Prostate gland (tissue), 2 donors: ENCODE measurements around the gene DNLZ. TPM values are rescaled to one million over a fixed set of nuclear protein-coding genes. Genes with fewer than 3 reads are reported as not detected.
A peak's percentile ranks its signal among the peaks of the same experiment; 100 is the strongest.

Source experiments
- DNase-seq: peaks from one replicate; pipeline ENCODE4 v3.0.0-alpha.2; 2019; ENCODE audit warnings: low spot score
- H3K27ac ChIP-seq, 2 donors: fragments of 200-600 bp; sonication (generic); 2 replicates each; pipeline ENCODE4 v1.5.1; 2017 to 2019
- H3K27me3 ChIP-seq: fragments of 200-600 bp; sonication (generic); replicated peaks from 2 replicates; pipeline ENCODE4 v1.5.1; 2019; ENCODE audit not compliant: insufficient read depth
- H3K36me3 ChIP-seq, 2 donors: fragments of 200-600 bp; sonication (generic); 1 replicate in 1 of 2; 2 replicates in 1 of 2; pipeline versions ENCODE4 v1.5.1 to v1.8.1; 2017 to 2019
- H3K4me1 ChIP-seq: fragments of 200-600 bp; sonication (generic); replicated peaks from 2 replicates; pipeline ENCODE4 v1.5.1; 2019
- H3K4me3 ChIP-seq, 2 donors: fragments of 200-600 bp; sonication (generic); 2 replicates each; pipeline ENCODE4 v1.5.1; 2017 to 2019
- H3K9me3 ChIP-seq: fragments of 200-600 bp; sonication (generic); 2 replicates; pipeline ENCODE4 v1.5.1; 2017
- CTCF ChIP-seq, 4 experiments: fragments of 200-600 bp in 2 of 4; fragments of 450-650 bp in 2 of 4; sonication (generic) in 2 of 4; IDR thresholded peaks; 1 replicate in 3 of 4; 2 replicates in 1 of 4; pipeline ENCODE4 v1.5.1; 2016 to 2019; ENCODE audit warnings: antibody characterized with exemption in 4 of 4, mild to moderate bottlenecking in 2 of 4, moderate library complexity in 2 of 4
- POLR2A ChIP-seq: fragments of 450-650 bp; IDR thresholded peaks from one replicate; pipeline ENCODE4 v1.6.1; 2016; ENCODE audit warnings: antibody characterized with exemption, mild to moderate bottlenecking
- POLR2AphosphoS5 ChIP-seq: sonication (generic); formaldehyde crosslinking; IDR thresholded peaks from one replicate; pipeline ENCODE4 v1.6.1; 2017; ENCODE audit warnings: antibody characterized with exemption
- WGBS: methylation state at CpG from one replicate; pipeline ENCODE4 v1.1.5; 2018; 5-methylcytosine and 5-hydroxymethylcytosine counted together
- intact Hi-C: fragments of 100-400 bp; cut with DNase I; formaldehyde crosslinking; loops from one replicate; pipeline ENCODE4 v1.14.2; 2022
- total RNA-seq, 2 donors: library from RNA; depleted of rRNA; stranded (reverse); fragments of >200 nt; gene quantifications; one replicate each; pipeline ENCODE4 v1.1.0, GENCODE V29; 2016

The DNLZ gene
- total RNA-seq, 2 donors from 2014 or later = 37.6 to 64.3 TPM

GRCh38 chr9:136373300-136374182, 10.0 kb upstream of the DNLZ start, which contains the start of gene CARD9:
Gene CARD9, minus strand, starts transcription at chr9:136373669. Its CDS starts 1,591 bp downstream, at chr9:136372078.
- no peaks in the 10 kb centered on the region for H3K36me3 ChIP-seq
- no peaks in the 10 kb centered on the region for H3K4me1 ChIP-seq
- intact Hi-C loops = no loop called here
- H3K27ac ChIP-seq = no peak within 1 kb of the TSS
- no peaks in the 10 kb centered on the region for H3K9me3 ChIP-seq
- no peak for TF ChIP-seq CTCF (IDR thresholded peaks at IDR 0.05)
- TF ChIP-seq POLR2A = no peak
- TF ChIP-seq POLR2AphosphoS5 = no peak
- no peak within 1 kb of the TSS for H3K4me3 ChIP-seq
- DNase-seq = no peak
- H3K27me3 ChIP-seq = no peaks in the 10 kb centered on the region
- WGBS = 53% methylated on average over 24 of the region's 27 CpGs

DNA sequence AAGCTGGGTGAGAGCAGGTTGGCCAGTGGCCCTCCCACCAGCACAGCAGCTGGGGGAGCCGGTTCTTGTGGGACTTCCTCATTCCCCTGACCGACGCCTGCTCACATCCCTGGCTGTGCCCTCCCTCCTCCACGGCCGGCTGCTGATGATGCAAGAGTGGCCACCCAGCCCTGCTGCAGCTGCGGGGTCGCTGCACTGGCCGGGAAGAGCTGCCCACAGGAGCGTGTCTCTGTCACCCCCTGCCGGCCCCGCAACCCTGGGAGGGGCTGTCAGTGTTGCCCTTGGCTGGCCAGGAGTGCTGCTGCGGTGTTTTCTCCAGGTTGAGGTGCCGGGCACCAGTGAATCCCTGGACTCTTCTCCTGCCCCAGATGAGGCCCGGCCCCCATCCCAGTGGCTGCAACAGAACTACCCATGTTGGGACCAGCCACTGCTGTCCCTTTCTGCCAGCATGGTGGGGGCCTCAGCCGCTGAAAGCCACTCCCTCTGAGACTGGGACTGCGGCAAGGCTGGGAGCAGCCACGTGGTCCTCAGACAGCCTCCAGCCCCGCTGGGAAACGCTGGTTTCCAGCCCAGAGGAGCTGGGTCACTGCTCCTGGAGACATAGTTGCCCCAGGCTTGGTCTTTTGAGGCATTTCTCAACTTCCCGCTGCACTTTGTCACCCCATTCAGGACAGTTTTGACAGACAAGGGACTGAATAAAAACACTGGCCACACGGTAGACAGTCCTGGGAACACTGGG, 9.2 kb upstream of the DNLZ start:
- peak; percentile 54 for DNase-seq
- intact Hi-C loops = no loop called here
- H3K4me3 ChIP-seq = no peak overlapping the region
- TF ChIP-seq CTCF (IDR thresholded peaks at IDR 0.05) = peak in 1 of 4 experiments; percentile 2
- TF ChIP-seq POLR2A = no peak
- TF ChIP-seq POLR2AphosphoS5 = no peak
- H3K36me3 ChIP-seq = no peaks in the 10 kb centered on the region
- no peaks in the 10 kb centered on the region for H3K9me3 ChIP-seq
- H3K27me3 ChIP-seq = no peaks in the 10 kb centered on the region
- 31% methylated on average over 21 of the region's 21 CpGs for WGBS
- no peaks in the 10 kb centered on the region for H3K4me1 ChIP-seq
- H3K27ac ChIP-seq = no peak overlapping the region

GRCh38 chr9:136372006-136372405, 8.5 kb upstream of the DNLZ start:
- 89% methylated on average over 21 of the region's 21 CpGs for WGBS
- Histone ChIP-seq H3K4me3 (no peak overlapping the region), H3K27me3 (no peaks in the 10 kb centered on the region), H3K36me3 (no peaks in the 10 kb centered on the region), H3K27ac (no peak overlapping the region), H3K9me3 (no peaks in the 10 kb centered on the region), H3K4me1 (no peaks in the 10 kb centered on the region)
- DNase-seq = no peak
- intact Hi-C loops = no loop called here
- TF ChIP-seq CTCF (IDR thresholded peaks at IDR 0.05) (no peak), POLR2A (no peak), POLR2AphosphoS5 (no peak)

GRCh38 chr9:136371533-136371880, 8.0 kb upstream of the DNLZ start:
- Histone ChIP-seq H3K9me3 (no peaks in the 10 kb centered on the region), H3K4me1 (no peaks in the 10 kb centered on the region), H3K4me3 (no peak overlapping the region), H3K27ac (no peak overlapping the region), H3K27me3 (no peaks in the 10 kb centered on the region), H3K36me3 (no peaks in the 10 kb centered on the region)
- TF ChIP-seq POLR2AphosphoS5 = no peak
- TF ChIP-seq POLR2A = no peak
- no peak for TF ChIP-seq CTCF (IDR thresholded peaks at IDR 0.05)
- 91% methylated on average over 9 of the region's 13 CpGs for WGBS
- intact Hi-C loops = no loop called here
- no peak for DNase-seq
